IMR-90 (cell line): ENCODE data around the gene SPG11. TPM values are rescaled to one million over a fixed set of nuclear protein-coding genes. Genes with fewer than 3 reads are reported as not detected.

ENCODE experiments used
- ATAC-seq: fragments of 200-7000 bp; cut with Tn5 transposase; 2 replicates; pipeline ENCODE4 v1.9.1; 2020; ENCODE audit warnings: low read depth, mild to moderate bottlenecking, moderate library complexity
- BruUV-seq: library from RNA; stranded (reverse); fragments of 400-500 nt; replicated peaks from 2 replicates; lab custom pipeline; 2021; lab: Mats Ljungman, UMichigan
- CTCF ChIA-PET: fragments of 300-600 bp; formaldehyde crosslinking; extraction: SDS; loops from one replicate; lab custom pipeline; 2021; ENCODE audit warnings: antibody characterized with exemption; lab: Yijun Ruan, JAX
- POLR2A ChIA-PET: fragments of 300-600 bp; sonication (Branson Sonifier 250); formaldehyde crosslinking; loops from one replicate; lab custom pipeline; 2022; ENCODE audit warnings: antibody characterized with exemption; ENCODE audit not compliant: unreplicated experiment; lab: Charles Lee
- DNase-seq: peaks from one replicate; pipeline ENCODE4 v3.0.0; 2013
- H2AFZ ChIP-seq: replicated peaks from 2 replicates; pipeline ENCODE3; 2013; ENCODE audit warnings: low read length, mild to moderate bottlenecking; ENCODE audit not compliant: poor library complexity
- H2AK5ac ChIP-seq: 2 replicates; pipeline ENCODE4 v1.6.1; 2013; ENCODE audit warnings: low read depth, low read length, inconsistent platforms
- H2AK9ac ChIP-seq: replicated peaks from 2 replicates; pipeline ENCODE3; 2013; ENCODE audit warnings: mild to moderate bottlenecking, low read depth, low read length, moderate library complexity; ENCODE audit not compliant: poor library complexity
- H2BK120ac ChIP-seq: 2 replicates; pipeline ENCODE4 v1.6.1; 2013; ENCODE audit warnings: low read depth, low read length, inconsistent platforms
- H2BK15ac ChIP-seq: 3 replicates; pipeline ENCODE4 v1.6.1; 2013; ENCODE audit warnings: low read depth, low read length, inconsistent platforms
- H2BK20ac ChIP-seq: 2 replicates; pipeline ENCODE4 v1.6.1; 2013; ENCODE audit warnings: low read depth, mild to moderate bottlenecking, inconsistent platforms, low read length, moderate library complexity
- H2BK5ac ChIP-seq: 2 replicates; pipeline ENCODE4 v1.6.1; 2013; ENCODE audit warnings: mild to moderate bottlenecking, low read depth, low read length, inconsistent platforms; ENCODE audit not compliant: poor library complexity, severe bottlenecking
- H3K14ac ChIP-seq: replicated peaks from 2 replicates; pipeline ENCODE4 v1.6.1; 2013; ENCODE audit warnings: low read depth, low read length, inconsistent platforms
- H3K18ac ChIP-seq: 2 replicates; pipeline ENCODE4 v1.6.1; 2013; ENCODE audit warnings: low read depth, low read length, control low read depth
- H3K23ac ChIP-seq: 2 replicates; pipeline ENCODE4 v1.6.1; 2013; ENCODE audit warnings: low read depth, low read length, inconsistent platforms
- H3K27ac ChIP-seq: 2 replicates; pipeline ENCODE4 v1.5.1; 2013; ENCODE audit warnings: mild to moderate bottlenecking, control low read depth, low read length; ENCODE audit not compliant: insufficient read depth
- H3K27me3 ChIP-seq: 2 replicates; pipeline ENCODE4 v1.6.1; 2013; ENCODE audit warnings: low read length; ENCODE audit not compliant: control insufficient read depth, insufficient read depth
- H3K36me3 ChIP-seq: 2 replicates; pipeline ENCODE4 v1.6.1; 2013; ENCODE audit warnings: low read length, mixed read lengths; ENCODE audit not compliant: control insufficient read depth, insufficient read depth
- H3K4ac ChIP-seq: 2 replicates; pipeline ENCODE4 v1.6.1; 2013; ENCODE audit warnings: low read depth, low read length, inconsistent platforms
- H3K4me1 ChIP-seq: 2 replicates; pipeline ENCODE4 v1.6.1; 2013; ENCODE audit warnings: low read length, mixed read lengths; ENCODE audit not compliant: control insufficient read depth, insufficient read depth
- H3K4me2 ChIP-seq: 2 replicates; pipeline ENCODE4 v1.6.1; 2013; ENCODE audit warnings: low read depth, mild to moderate bottlenecking, control low read depth, low read length, moderate library complexity
- H3K4me3 ChIP-seq: 2 replicates; pipeline ENCODE4 v1.5.1; 2013; ENCODE audit warnings: low read depth, mild to moderate bottlenecking, control low read depth, low read length, moderate library complexity; ENCODE audit not compliant: insufficient read depth
- H3K56ac ChIP-seq: 2 replicates; pipeline ENCODE4 v1.6.1; 2013; ENCODE audit warnings: low read length, inconsistent platforms; ENCODE audit not compliant: insufficient read depth; ENCODE audit errors: extremely low read depth
- H3K79me1 ChIP-seq, 2 experiments: 2 replicates each; pipeline ENCODE4 v1.6.1; 2013; ENCODE audit warnings: low read length in 2 of 2, inconsistent platforms in 1 of 2, low read depth in 1 of 2
- H3K9ac ChIP-seq: 2 replicates; pipeline ENCODE4 v1.6.1; 2013; ENCODE audit warnings: low read depth, low read length, control low read depth
- H3K9me1 ChIP-seq: 2 replicates; pipeline ENCODE4 v1.6.1; 2013; ENCODE audit warnings: low read length, inconsistent platforms; ENCODE audit not compliant: insufficient read depth
- H3K9me3 ChIP-seq: 2 replicates; pipeline ENCODE4 v1.6.1; 2013; ENCODE audit warnings: low read length; ENCODE audit not compliant: control insufficient read depth, insufficient read depth
- H4K20me1 ChIP-seq: 2 replicates; pipeline ENCODE4 v1.6.1; 2013; ENCODE audit warnings: low read length, inconsistent platforms; ENCODE audit not compliant: insufficient read depth
- H4K5ac ChIP-seq: 2 replicates; pipeline ENCODE4 v1.6.1; 2013; ENCODE audit warnings: mild to moderate bottlenecking, low read depth, low read length, control low read depth
- H4K8ac ChIP-seq, 2 experiments: 2 replicates each; pipeline ENCODE4 v1.6.1; 2013; ENCODE audit warnings: low read depth in 2 of 2, low read length in 2 of 2, control low read depth in 1 of 2, inconsistent platforms in 1 of 2
- H4K91ac ChIP-seq: 2 replicates; pipeline ENCODE4 v1.6.1; 2013; ENCODE audit warnings: low read depth, low read length, inconsistent platforms; ENCODE audit not compliant: insufficient read depth
- BHLHE40 ChIP-seq: fragments of 150-350 bp; IDR thresholded peaks from 2 replicates; pipeline ENCODE4 v1.6.1; 2016; ENCODE audit warnings: mild to moderate bottlenecking, low read depth, low read length
- CEBPB ChIP-seq: IDR thresholded peaks from 2 replicates; pipeline ENCODE4 v1.6.1; 2012; ENCODE audit warnings: low read depth, low read length, improper control_type of control experiment
- CHD1 ChIP-seq: IDR thresholded peaks from 2 replicates; pipeline ENCODE4 v1.6.1; 2012; ENCODE audit warnings: low read depth, low read length, improper control_type of control experiment
- CTCF ChIP-seq: conservative IDR thresholded peaks from 2 replicates; pipeline ENCODE4 v1.5.1; 2012; ENCODE audit warnings: mild to moderate bottlenecking, low read depth, low read length, improper control_type of control experiment
- ELK1 ChIP-seq: fragments of 150-350 bp; IDR thresholded peaks from 2 replicates; pipeline ENCODE4 v1.6.1; 2016; ENCODE audit warnings: low read depth, mild to moderate bottlenecking, low read length, moderate library complexity, borderline replicate concordance
- FOS ChIP-seq: fragments of 150-350 bp; IDR thresholded peaks from 2 replicates; pipeline ENCODE4 v1.6.1; 2016; ENCODE audit warnings: low read depth, low read length
- MAFK ChIP-seq: IDR thresholded peaks from 2 replicates; pipeline ENCODE4 v1.6.1; 2012; ENCODE audit warnings: low read depth, low read length, improper control_type of control experiment
- MAZ ChIP-seq: IDR thresholded peaks from 2 replicates; pipeline ENCODE4 v1.6.1; 2012; ENCODE audit warnings: low read depth, mild to moderate bottlenecking, low read length, improper control_type of control experiment, moderate library complexity, borderline replicate concordance
- MXI1 ChIP-seq: IDR thresholded peaks from 2 replicates; pipeline ENCODE4 v1.6.1; 2012; ENCODE audit warnings: low read depth, mild to moderate bottlenecking, low read length, moderate library complexity, borderline replicate concordance
- NFE2L2 ChIP-seq: fragments of 150-350 bp; IDR thresholded peaks from 2 replicates; pipeline ENCODE4 v1.6.1; 2016; ENCODE audit warnings: low read depth, mild to moderate bottlenecking, low read length
- POLR2A ChIP-seq: IDR thresholded peaks from 2 replicates; pipeline ENCODE4 v1.6.1; 2012; ENCODE audit warnings: mild to moderate bottlenecking, low read depth, low read length
- RAD21 ChIP-seq: IDR thresholded peaks from 2 replicates; pipeline ENCODE4 v1.6.1; 2012; ENCODE audit warnings: low read length, improper control_type of control experiment
- RCOR1 ChIP-seq: IDR thresholded peaks from 2 replicates; pipeline ENCODE4 v1.6.1; 2012; ENCODE audit warnings: mild to moderate bottlenecking, low read length, improper control_type of control experiment; ENCODE audit not compliant: insufficient replicate concordance
- RFX5 ChIP-seq: IDR thresholded peaks from 2 replicates; pipeline ENCODE4 v1.8.0; 2012; ENCODE audit warnings: low read depth, mild to moderate bottlenecking, low read length, moderate library complexity
- SMC3 ChIP-seq: fragments of 150-350 bp; IDR thresholded peaks from 2 replicates; pipeline ENCODE4 v1.6.1; 2016; ENCODE audit warnings: low read depth, mild to moderate bottlenecking, antibody characterized with exemption, low read length, moderate library complexity
- USF2 ChIP-seq: fragments of 150-350 bp; IDR thresholded peaks from 2 replicates; pipeline ENCODE4 v1.6.1; 2017; ENCODE audit warnings: mild to moderate bottlenecking, antibody characterized with exemption, low read length, low read depth
- WGBS, 2 experiments: methylation state at CpG; one replicate each; pipeline versions ENCODE4 v1.1.5 to v1.1.7; 2013; ENCODE audit warnings: missing lambda C conversion rate in 2 of 2; ENCODE audit not compliant: insufficient read length in 1 of 2; ENCODE audit errors: extremely low coverage in 2 of 2; 5-methylcytosine and 5-hydroxymethylcytosine counted together
- dilution Hi-C: fragments of 300-500 bp; cut with HindIII; formaldehyde crosslinking; loops from one replicate; pipeline ENCODE4 v1.14.3; 2018; ENCODE audit warnings: low sequenced_read_pairs; ENCODE audit not compliant: unreplicated experiment
- in situ Hi-C: fragments of 300-500 bp; cut with MboI; formaldehyde crosslinking; loops from 3 replicates; pipeline ENCODE4 v1.14.3; 2019; ENCODE audit warnings: low sequenced_read_pairs, inconsistent platforms, mixed read lengths
- intact Hi-C: fragments of 100-400 bp; cut with micrococcal nuclease; formaldehyde crosslinking; loops from 2 replicates; pipeline ENCODE4 v1.10.0; 2022
- polyA plus RNA-seq, 3 experiments: library from polyadenylated mRNA; depleted of rRNA; stranded (reverse); fragments of >200 nt; gene quantifications; 2 replicates each; pipeline ENCODE4 v1.2.3, GENCODE V29; 2012; ENCODE audit warnings: low replicate concordance in 1 of 3
- total RNA-seq: library from RNA; depleted of rRNA; stranded (reverse); fragments of >200 nt; gene quantifications from 2 replicates; pipeline ENCODE4 v1.2.3, GENCODE V29; 2012

SPG11 gene
- total and polyA plus RNA-seq, 2 of the 4 experiments (the other 2 are of a cell fraction), result 30.8 to 32.6 TPM

- H3K79me1 ChIP-seq, result peaks cover 3 to 11% of the 10 kb centered on the region in 2 experiments; a peak in 3 of 4 replicates
- no peak overlapping the region for H3K14ac ChIP-seq
- H3K9me3 ChIP-seq, result no peaks in the 10 kb centered on the region
- in situ Hi-C loops (loop anchor here (5.0 kb wide), 1 partner anchor 70 kb away; the partner anchor contains the start of gene TRIM69), intact Hi-C loops (loop anchor here (5.0 kb wide), 1 partner anchor 35 kb away; no protein-coding TSS in a partner anchor), dilution Hi-C loops (no loop called here)
- H3K23ac ChIP-seq, result no peak overlapping the region
- H2BK120ac ChIP-seq, result no peak overlapping the region
- peaks cover 15% of the 10 kb centered on the region for H3K27me3 ChIP-seq
- H4K20me1 ChIP-seq, result no peaks in the 10 kb centered on the region
- H2AK5ac ChIP-seq, result no peak overlapping the region
- no peak overlapping the region for H4K5ac ChIP-seq
- H3K4ac ChIP-seq, result no peak overlapping the region
- H2BK15ac ChIP-seq, result no peak overlapping the region
- H2BK20ac ChIP-seq, result no peak overlapping the region
- TF ChIP-seq MXI1 (no peak), RAD21 (no peak), RCOR1 (no peak), MAFK (no peak), ELK1 (no peak), CTCF (no peak), CHD1 (no peak), USF2 (no peak), NFE2L2 (no peak), BHLHE40 (no peak), MAZ (no peak), RFX5 (no peak), FOS (no peak), SMC3 (no peak), CEBPB (no peak), POLR2A (no peak)
- POLR2A ChIA-PET, result no interaction called here
- H3K18ac ChIP-seq, result no peak overlapping the region
- no peak overlapping the region for H2AFZ ChIP-seq
- H3K9me1 ChIP-seq, result peaks cover 7% of the 10 kb centered on the region; the same call in 1 of the 2 replicates
- no peak overlapping the region for H3K9ac ChIP-seq
- H2BK5ac ChIP-seq, result no peak overlapping the region
- DNase-seq, result no peak
- no peak overlapping the region for H4K8ac ChIP-seq
- no peak for ATAC-seq
- no peak overlapping the region for H3K27ac ChIP-seq
- H3K36me3 ChIP-seq, result no peaks in the 10 kb centered on the region
- H4K91ac ChIP-seq, result no peak overlapping the region
- WGBS, 2 experiments, result 33% methylated on average over 3 of the region's 3 CpGs; no CpG with 5 or more reads in 1 of the 2 experiments
- no peak overlapping the region for H3K4me3 ChIP-seq
- 0 out of 2 replicates have a peak, but pooled peaks cover 3% of the 10 kb centered on the region for H3K4me1 ChIP-seq
- no peak overlapping the region for H2AK9ac ChIP-seq
- CTCF ChIA-PET, result interaction anchor here (1.1 kb wide), 1 partner anchor 69 kb away, joined by 4 read pairs; the partner anchor contains the start of gene TRIM69
- no peak overlapping the region for H3K56ac ChIP-seq
- no peak overlapping the region; the same call in 1 of the 2 replicates for H3K4me2 ChIP-seq
- BruUV-seq, result no TSS peak
Measured at GRCh38 chr15:44667039-44667360, 3.5 kb upstream of the SPG11 start.
